ENCODE results near the gene REG3G. TPM values are rescaled to one million over a fixed set of nuclear protein-coding genes. Genes with fewer than 3 reads are reported as not detected.

Gene REG3G
- total RNA-seq, 1 experiment from 2014 or later = 0.20 TPM

DNA sequence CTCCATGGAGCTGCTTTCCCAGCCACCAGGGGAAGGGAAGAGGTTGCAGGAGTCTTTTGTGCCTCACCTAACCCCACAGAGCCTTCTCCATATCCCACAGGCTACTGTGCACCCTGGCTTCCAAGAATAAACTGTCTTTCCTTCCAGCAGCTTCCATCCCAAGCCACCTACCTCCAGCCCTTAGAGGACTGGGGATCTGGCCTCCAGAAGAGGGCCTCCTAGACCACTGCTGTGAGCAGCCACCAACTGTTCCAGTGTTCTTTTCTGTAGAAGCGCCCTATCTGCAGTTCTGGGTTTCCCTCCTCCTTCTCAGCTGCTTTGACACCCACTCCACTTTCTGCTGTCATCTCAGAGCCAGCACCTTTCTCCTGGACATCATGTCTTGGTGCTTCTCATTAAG, 30.7 kb upstream of the REG3G start (continued):
- TF ChIP-seq, protein P1, sequence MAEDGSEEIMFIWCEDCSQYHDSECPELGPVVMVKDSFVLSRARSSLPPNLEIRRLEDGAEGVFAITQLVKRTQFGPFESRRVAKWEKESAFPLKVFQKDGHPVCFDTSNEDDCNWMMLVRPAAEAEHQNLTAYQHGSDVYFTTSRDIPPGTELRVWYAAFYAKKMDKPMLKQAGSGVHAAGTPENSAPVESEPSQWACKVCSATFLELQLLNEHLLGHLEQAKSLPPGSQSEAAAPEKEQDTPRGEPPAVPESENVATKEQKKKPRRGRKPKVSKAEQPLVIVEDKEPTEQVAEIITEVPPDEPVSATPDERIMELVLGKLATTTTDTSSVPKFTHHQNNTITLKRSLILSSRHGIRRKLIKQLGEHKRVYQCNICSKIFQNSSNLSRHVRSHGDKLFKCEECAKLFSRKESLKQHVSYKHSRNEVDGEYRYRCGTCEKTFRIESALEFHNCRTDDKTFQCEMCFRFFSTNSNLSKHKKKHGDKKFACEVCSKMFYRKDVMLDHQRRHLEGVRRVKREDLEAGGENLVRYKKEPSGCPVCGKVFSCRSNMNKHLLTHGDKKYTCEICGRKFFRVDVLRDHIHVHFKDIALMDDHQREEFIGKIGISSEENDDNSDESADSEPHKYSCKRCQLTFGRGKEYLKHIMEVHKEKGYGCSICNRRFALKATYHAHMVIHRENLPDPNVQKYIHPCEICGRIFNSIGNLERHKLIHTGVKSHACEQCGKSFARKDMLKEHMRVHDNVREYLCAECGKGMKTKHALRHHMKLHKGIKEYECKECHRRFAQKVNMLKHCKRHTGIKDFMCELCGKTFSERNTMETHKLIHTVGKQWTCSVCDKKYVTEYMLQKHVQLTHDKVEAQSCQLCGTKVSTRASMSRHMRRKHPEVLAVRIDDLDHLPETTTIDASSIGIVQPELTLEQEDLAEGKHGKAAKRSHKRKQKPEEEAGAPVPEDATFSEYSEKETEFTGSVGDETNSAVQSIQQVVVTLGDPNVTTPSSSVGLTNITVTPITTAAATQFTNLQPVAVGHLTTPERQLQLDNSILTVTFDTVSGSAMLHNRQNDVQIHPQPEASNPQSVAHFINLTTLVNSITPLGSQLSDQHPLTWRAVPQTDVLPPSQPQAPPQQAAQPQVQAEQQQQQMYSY (CRISPR knock-in tag; IDR thresholded peaks at IDR 0.05) = no peak
- TF ChIP-seq, protein P2, sequence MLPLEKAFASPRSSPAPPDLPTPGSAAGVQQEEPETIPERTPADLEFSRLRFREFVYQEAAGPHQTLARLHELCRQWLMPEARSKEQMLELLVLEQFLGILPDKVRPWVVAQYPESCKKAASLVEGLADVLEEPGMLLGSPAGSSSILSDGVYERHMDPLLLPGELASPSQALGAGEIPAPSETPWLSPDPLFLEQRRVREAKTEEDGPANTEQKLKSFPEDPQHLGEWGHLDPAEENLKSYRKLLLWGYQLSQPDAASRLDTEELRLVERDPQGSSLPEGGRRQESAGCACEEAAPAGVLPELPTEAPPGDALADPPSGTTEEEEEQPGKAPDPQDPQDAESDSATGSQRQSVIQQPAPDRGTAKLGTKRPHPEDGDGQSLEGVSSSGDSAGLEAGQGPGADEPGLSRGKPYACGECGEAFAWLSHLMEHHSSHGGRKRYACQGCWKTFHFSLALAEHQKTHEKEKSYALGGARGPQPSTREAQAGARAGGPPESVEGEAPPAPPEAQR (CRISPR knock-in tag; IDR thresholded peaks at IDR 0.05) = no peak
- TF ChIP-seq, protein P3, sequence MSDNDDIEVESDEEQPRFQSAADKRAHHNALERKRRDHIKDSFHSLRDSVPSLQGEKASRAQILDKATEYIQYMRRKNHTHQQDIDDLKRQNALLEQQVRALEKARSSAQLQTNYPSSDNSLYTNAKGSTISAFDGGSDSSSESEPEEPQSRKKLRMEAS (CRISPR knock-in tag; IDR thresholded peaks at IDR 0.05) = no peak
- TF ChIP-seq NFE2L1 (CRISPR knock-in tag; IDR thresholded peaks at IDR 0.05) = no peak
- TF ChIP-seq CBFB (CRISPR knock-in tag; IDR thresholded peaks at IDR 0.05; ENCODE audit: low read depth) = no peak

DNA sequence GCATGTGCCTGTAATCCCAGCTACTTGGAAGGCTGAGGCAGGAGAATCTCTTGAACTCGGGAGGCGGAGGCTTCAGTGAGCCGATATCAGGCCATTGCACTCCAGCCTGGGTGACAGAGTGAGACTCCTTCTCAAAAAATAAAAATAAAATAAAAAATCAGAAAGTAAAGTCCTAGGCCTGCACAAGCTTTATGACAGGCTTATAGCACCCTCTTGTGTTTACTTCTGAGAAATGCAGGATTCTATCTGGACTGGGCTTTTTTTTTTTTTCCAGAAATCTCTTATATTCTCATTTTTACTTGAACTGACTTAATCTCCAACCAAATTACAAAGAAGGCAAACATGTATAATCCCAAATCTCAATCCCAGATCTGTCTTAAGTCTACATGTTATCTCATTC, 26.1 kb upstream of the REG3G start:
- ChIA-PET POLR2A (no interaction called here), CTCF (interaction anchor here (0.6 to 1.5 kb wide), 7 partner anchors 10 to 326 kb away, joined by 3 to 7 read pairs (median 3); no protein-coding TSS in a partner anchor)
- no peaks in the 10 kb centered on the region; the same call in 1 of the 2 replicates for H3K4me1 Mint-ChIP-seq
- H3K27me3 Mint-ChIP-seq (ENCODE audit: low read depth) = peaks cover 20% of the 10 kb centered on the region
- TF ChIP-seq HMGA2 (CRISPR knock-in tag; IDR thresholded peaks at IDR 0.05) (no peak), ELF4 (CRISPR knock-in tag; IDR thresholded peaks at IDR 0.05; ENCODE audit: low read depth) (no peak), ETV6 (CRISPR knock-in tag; IDR thresholded peaks at IDR 0.05) (no peak), NR3C1 (CRISPR knock-in tag; conservative IDR thresholded peaks at IDR 0.05; ENCODE audit: low read depth) (no peak), CREM (CRISPR knock-in tag; IDR thresholded peaks at IDR 0.05) (no peak), ZNF138 (CRISPR knock-in tag; conservative IDR thresholded peaks at IDR 0.05) (no peak), ZNF416 (CRISPR knock-in tag; IDR thresholded peaks at IDR 0.05) (no peak), ATF1 (CRISPR knock-in tag; IDR thresholded peaks at IDR 0.05) (no peak)
- 0 out of 2 replicates have a peak, but pooled peaks cover 3% of the 10 kb centered on the region for H3K9me3 Mint-ChIP-seq
- H3K27ac Mint-ChIP-seq = no peak overlapping the region
- H3K4me3 Mint-ChIP-seq = no peak overlapping the region
- no peaks in the 10 kb centered on the region for H3K36me3 Mint-ChIP-seq
- ATAC-seq (peak; percentile 69), DNase-seq (ENCODE audit: low spot score) (no peak)

DNA sequence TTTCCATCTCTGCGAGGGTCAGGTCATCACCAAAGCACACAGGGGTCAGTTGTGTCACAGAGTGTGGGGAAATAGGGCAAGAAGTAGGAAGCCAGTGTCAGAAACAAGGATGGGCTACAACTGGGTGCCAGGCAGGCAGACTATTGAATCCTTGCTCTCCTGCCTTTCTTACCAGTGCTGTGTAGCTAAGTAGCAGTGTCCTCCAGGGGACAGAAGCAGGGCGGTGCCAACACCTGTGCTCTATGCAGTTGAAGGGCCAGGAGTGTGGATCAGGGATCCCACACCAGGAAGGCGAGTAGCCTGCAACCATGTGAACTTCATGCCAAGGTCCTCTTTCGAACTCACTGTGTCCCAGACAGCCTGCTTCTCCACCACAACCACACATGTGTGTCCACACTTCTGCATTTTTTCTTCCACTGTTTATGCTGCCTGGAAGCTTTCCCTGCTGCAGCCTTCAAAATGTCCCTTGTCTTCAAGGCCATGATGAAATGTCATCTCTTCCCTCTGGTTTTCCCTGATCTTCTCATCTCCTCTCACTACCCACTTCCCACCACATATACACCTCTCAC, 25.4 kb upstream of the REG3G start:
- DNase-seq (ENCODE audit: low spot score) (no peak), ATAC-seq (no peak)
- Mint-ChIP-seq H3K36me3 (no peaks in the 10 kb centered on the region), H3K4me1 (no peaks in the 10 kb centered on the region), H3K9me3 (0 out of 2 replicates have a peak, but pooled peaks cover 3% of the 10 kb centered on the region), H3K27me3 (ENCODE audit: low read depth) (peaks cover 13% of the 10 kb centered on the region), H3K27ac (no peak overlapping the region), H3K4me3 (no peak overlapping the region)
- TF ChIP-seq OVOL2 (CRISPR knock-in tag; IDR thresholded peaks at IDR 0.05; ENCODE audit: borderline replicate concordance) = no peak
- TF ChIP-seq HMGA2 (CRISPR knock-in tag; IDR thresholded peaks at IDR 0.05) = no peak
- TF ChIP-seq ZNF317 (CRISPR knock-in tag; IDR thresholded peaks at IDR 0.05; ENCODE audit: borderline replicate concordance, low read depth) = no peak
- TF ChIP-seq, protein P4, sequence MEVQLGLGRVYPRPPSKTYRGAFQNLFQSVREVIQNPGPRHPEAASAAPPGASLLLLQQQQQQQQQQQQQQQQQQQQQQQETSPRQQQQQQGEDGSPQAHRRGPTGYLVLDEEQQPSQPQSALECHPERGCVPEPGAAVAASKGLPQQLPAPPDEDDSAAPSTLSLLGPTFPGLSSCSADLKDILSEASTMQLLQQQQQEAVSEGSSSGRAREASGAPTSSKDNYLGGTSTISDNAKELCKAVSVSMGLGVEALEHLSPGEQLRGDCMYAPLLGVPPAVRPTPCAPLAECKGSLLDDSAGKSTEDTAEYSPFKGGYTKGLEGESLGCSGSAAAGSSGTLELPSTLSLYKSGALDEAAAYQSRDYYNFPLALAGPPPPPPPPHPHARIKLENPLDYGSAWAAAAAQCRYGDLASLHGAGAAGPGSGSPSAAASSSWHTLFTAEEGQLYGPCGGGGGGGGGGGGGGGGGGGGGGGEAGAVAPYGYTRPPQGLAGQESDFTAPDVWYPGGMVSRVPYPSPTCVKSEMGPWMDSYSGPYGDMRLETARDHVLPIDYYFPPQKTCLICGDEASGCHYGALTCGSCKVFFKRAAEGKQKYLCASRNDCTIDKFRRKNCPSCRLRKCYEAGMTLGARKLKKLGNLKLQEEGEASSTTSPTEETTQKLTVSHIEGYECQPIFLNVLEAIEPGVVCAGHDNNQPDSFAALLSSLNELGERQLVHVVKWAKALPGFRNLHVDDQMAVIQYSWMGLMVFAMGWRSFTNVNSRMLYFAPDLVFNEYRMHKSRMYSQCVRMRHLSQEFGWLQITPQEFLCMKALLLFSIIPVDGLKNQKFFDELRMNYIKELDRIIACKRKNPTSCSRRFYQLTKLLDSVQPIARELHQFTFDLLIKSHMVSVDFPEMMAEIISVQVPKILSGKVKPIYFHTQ (CRISPR knock-in tag; IDR thresholded peaks at IDR 0.05) = no peak
- TF ChIP-seq, protein P5, sequence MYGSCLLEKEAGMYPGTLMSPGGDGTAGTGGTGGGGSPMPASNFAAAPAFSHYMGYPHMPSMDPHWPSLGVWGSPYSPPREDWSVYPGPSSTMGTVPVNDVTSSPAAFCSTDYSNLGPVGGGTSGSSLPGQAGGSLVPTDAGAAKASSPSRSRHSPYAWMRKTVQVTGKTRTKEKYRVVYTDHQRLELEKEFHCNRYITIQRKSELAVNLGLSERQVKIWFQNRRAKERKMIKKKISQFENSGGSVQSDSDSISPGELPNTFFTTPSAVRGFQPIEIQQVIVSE (CRISPR knock-in tag; IDR thresholded peaks at IDR 0.05; ENCODE audit: borderline replicate concordance) = no peak
- TF ChIP-seq, protein P6, sequence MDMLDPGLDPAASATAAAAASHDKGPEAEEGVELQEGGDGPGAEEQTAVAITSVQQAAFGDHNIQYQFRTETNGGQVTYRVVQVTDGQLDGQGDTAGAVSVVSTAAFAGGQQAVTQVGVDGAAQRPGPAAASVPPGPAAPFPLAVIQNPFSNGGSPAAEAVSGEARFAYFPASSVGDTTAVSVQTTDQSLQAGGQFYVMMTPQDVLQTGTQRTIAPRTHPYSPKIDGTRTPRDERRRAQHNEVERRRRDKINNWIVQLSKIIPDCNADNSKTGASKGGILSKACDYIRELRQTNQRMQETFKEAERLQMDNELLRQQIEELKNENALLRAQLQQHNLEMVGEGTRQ (CRISPR knock-in tag; IDR thresholded peaks at IDR 0.05) = no peak
- TF ChIP-seq ZNF423 (CRISPR knock-in tag; IDR thresholded peaks at IDR 0.05) = no peak
- no peak for TF ChIP-seq NR3C1 (CRISPR knock-in tag; conservative IDR thresholded peaks at IDR 0.05; ENCODE audit: low read depth)
- TF ChIP-seq FOXJ3 (CRISPR knock-in tag; IDR thresholded peaks at IDR 0.05; ENCODE audit: borderline replicate concordance) = no peak
- TF ChIP-seq SP1 (CRISPR knock-in tag; conservative IDR thresholded peaks at IDR 0.05) = no peak
- no peak for TF ChIP-seq TP53 (CRISPR knock-in tag; IDR thresholded peaks at IDR 0.05)
- POLR2A ChIA-PET = no interaction called here
- CTCF ChIA-PET = interaction anchor here (1.2 to 1.5 kb wide), 4 partner anchors 11 to 327 kb away, joined by 3 to 7 read pairs (median 4); no protein-coding TSS in a partner anchor
